WTC11 (cell line): ENCODE measurements around the gene RGS14. TPM values are rescaled to one million over a fixed set of nuclear protein-coding genes. Genes with fewer than 3 reads are reported as not detected.

ENCODE experiments used
- ATAC-seq: fragments of 200-7000 bp; cut with Tn5 transposase; 2 replicates; pipeline ENCODE4 v1.10.0; 2021; ENCODE audit warnings: mild to moderate bottlenecking, moderate library complexity
- CTCF ChIA-PET: fragments of 300-600 bp; sonication (Branson Sonifier 250); formaldehyde crosslinking; loops from one replicate; lab custom pipeline; 2021; ENCODE audit warnings: antibody characterized with exemption; lab: Charles Lee
- POLR2A ChIA-PET: fragments of 350-600 bp; sonication (Branson Sonifier 250); formaldehyde crosslinking; loops from one replicate; lab custom pipeline; 2021; ENCODE audit warnings: antibody characterized with exemption; lab: Charles Lee
- DNase-seq: peaks from one replicate; pipeline ENCODE4 v3.0.0; 2021; ENCODE audit warnings: low spot score
- H3K27ac Mint-ChIP-seq: 2 replicates; pipeline ENCODE4 v1.8.0; 2021; ENCODE audit warnings: mixed read lengths
- H3K27me3 Mint-ChIP-seq: 2 replicates; pipeline ENCODE4 v1.8.0; 2021; ENCODE audit warnings: low read depth, mild to moderate bottlenecking, moderate library complexity, mixed read lengths
- H3K36me3 Mint-ChIP-seq: 2 replicates; pipeline ENCODE4 v1.8.0; 2021; ENCODE audit warnings: mixed read lengths
- H3K4me1 Mint-ChIP-seq: 2 replicates; pipeline ENCODE4 v1.8.0; 2022; ENCODE audit warnings: mixed read lengths
- H3K4me3 Mint-ChIP-seq: 2 replicates; pipeline ENCODE4 v1.8.0; 2021; ENCODE audit warnings: mild to moderate bottlenecking, moderate library complexity, mixed read lengths
- H3K9me3 Mint-ChIP-seq: 2 replicates; pipeline ENCODE4 v1.8.0; 2021; ENCODE audit warnings: mixed read lengths
- ARID4B ChIP-seq: sonication (generic); formaldehyde crosslinking; IDR thresholded peaks from 2 replicates; pipeline ENCODE4 v1.8.0; 2023; ENCODE audit warnings: missing genetic modification reagents, mild to moderate bottlenecking, borderline replicate concordance
- FOXJ3 ChIP-seq: sonication (generic); formaldehyde crosslinking; IDR thresholded peaks from 2 replicates; pipeline ENCODE4 v1.9.0; 2021; ENCODE audit warnings: missing genetic modification reagents, mild to moderate bottlenecking, borderline replicate concordance
- IRF2 ChIP-seq: sonication (generic); formaldehyde crosslinking; IDR thresholded peaks from 2 replicates; pipeline ENCODE4 v1.8.0; 2022; ENCODE audit warnings: low read depth, missing genetic modification reagents, borderline replicate concordance
- JAZF1 ChIP-seq: fragments of 250-450 bp; sonication (Bioruptor Pico); IDR thresholded peaks from 2 replicates; pipeline ENCODE4 v1.9.0; 2021; ENCODE audit warnings: moderate library complexity, mild to moderate bottlenecking, inconsistent platforms
- NR1H2 ChIP-seq: sonication (generic); formaldehyde crosslinking; IDR thresholded peaks from 2 replicates; pipeline ENCODE4 v1.9.0; 2021; ENCODE audit warnings: mild to moderate bottlenecking, moderate library complexity, missing genetic modification reagents
- SMAD4 ChIP-seq: sonication (generic); formaldehyde crosslinking; IDR thresholded peaks from 2 replicates; pipeline ENCODE4 v1.8.0; 2022; ENCODE audit warnings: mild to moderate bottlenecking, missing genetic modification reagents
- SP1 ChIP-seq: sonication (generic); formaldehyde crosslinking; conservative IDR thresholded peaks from 2 replicates; pipeline ENCODE4 v1.8.1; 2022; ENCODE audit warnings: missing genetic modification reagents
- STAT6 ChIP-seq: sonication (generic); formaldehyde crosslinking; conservative IDR thresholded peaks from 2 replicates; pipeline ENCODE4 v1.8.1; 2023; ENCODE audit warnings: mild to moderate bottlenecking, low read depth, missing genetic modification reagents, moderate library complexity
- TEAD4 ChIP-seq: sonication (generic); formaldehyde crosslinking; IDR thresholded peaks from 2 replicates; pipeline ENCODE4 v1.8.0; 2022; ENCODE audit warnings: mild to moderate bottlenecking, missing genetic modification reagents
- USF1 ChIP-seq: sonication (generic); formaldehyde crosslinking; IDR thresholded peaks from 2 replicates; pipeline ENCODE4 v1.8.0; 2022; ENCODE audit warnings: mild to moderate bottlenecking, missing genetic modification reagents
- USF2 ChIP-seq: sonication (generic); formaldehyde crosslinking; IDR thresholded peaks from 2 replicates; pipeline ENCODE4 v1.8.1; 2023; ENCODE audit warnings: mild to moderate bottlenecking, missing genetic modification reagents, moderate library complexity
- ZBTB21 ChIP-seq: sonication (generic); formaldehyde crosslinking; IDR thresholded peaks from 2 replicates; pipeline ENCODE4 v1.8.1; 2023; ENCODE audit warnings: mild to moderate bottlenecking, missing genetic modification reagents, borderline replicate concordance
- ZNF317 ChIP-seq: sonication (generic); formaldehyde crosslinking; IDR thresholded peaks from 2 replicates; pipeline ENCODE4 v1.8.1; 2023; ENCODE audit warnings: low read depth, mild to moderate bottlenecking, moderate library complexity, missing genetic modification reagents, borderline replicate concordance
- ZNF532 ChIP-seq: fragments of 250-450 bp; sonication (Bioruptor Pico); IDR thresholded peaks from 2 replicates; pipeline ENCODE4 v1.9.0; 2021; ENCODE audit warnings: mild to moderate bottlenecking, borderline replicate concordance
- total RNA-seq: library from RNA; stranded (reverse); gene quantifications from 3 replicates; pipeline ENCODE4 v1.2.3, GENCODE V29; 2021

The RGS14 gene
- total RNA-seq, 1 experiment from 2014 or later, result 74.6 TPM

GRCh38 chr5:177388521-177389052 lies 30.9 kb downstream of the RGS14 start (continued):
- TF ChIP-seq ARID4B (CRISPR knock-in tag) (no peak), SP1 (CRISPR knock-in tag) (no peak), IRF2 (CRISPR knock-in tag) (no peak), TEAD4 (CRISPR knock-in tag) (no peak), STAT6 (CRISPR knock-in tag) (no peak), FOXJ3 (CRISPR knock-in tag) (no peak)
- TF ChIP-seq, all 79 proteins: peak for 0

GRCh38 chr5:177389241-177390169 lies 31.8 kb downstream of the RGS14 start:
- H3K27me3 Mint-ChIP-seq, result peaks cover 28% of the 10 kb centered on the region
- H3K4me1 Mint-ChIP-seq, result peaks cover 28% of the 10 kb centered on the region
- no peaks in the 10 kb centered on the region for H3K36me3 Mint-ChIP-seq
- ATAC-seq (peak; percentile 3; the same call in 1 of the 2 replicates), DNase-seq (no peak)
- ChIA-PET CTCF (interaction anchor here (1.0 to 9.6 kb wide), 18 partner anchors 10 to 113 kb away, joined by 4 to 216 read pairs (median 20); partner anchors contain the start of genes GRK6, MXD3, PDLIM7 and PFN3), POLR2A (interaction anchor here (1.7 to 2.1 kb wide), 4 partner anchors 13 to 65 kb away, joined by 5 to 8 read pairs (median 7); partner anchors contain the start of gene GRK6)
- no peak overlapping the region for H3K4me3 Mint-ChIP-seq
- no peaks in the 10 kb centered on the region for H3K9me3 Mint-ChIP-seq
- H3K27ac Mint-ChIP-seq, result no peak overlapping the region
- no peak for TF ChIP-seq ZBTB21 (CRISPR knock-in tag)

GRCh38 chr5:177390363-177391300 lies 32.9 kb downstream of the RGS14 start:
- Mint-ChIP-seq H3K27ac (no peak overlapping the region), H3K9me3 (no peaks in the 10 kb centered on the region), H3K27me3 (peaks cover 31% of the 10 kb centered on the region), H3K36me3 (no peaks in the 10 kb centered on the region), H3K4me3 (no peak overlapping the region), H3K4me1 (peaks cover 32% of the 10 kb centered on the region)
- ChIA-PET POLR2A (interaction anchor here (0.5 to 2.1 kb wide), 7 partner anchors 8 to 69 kb away, joined by 3 to 11 read pairs (median 6); partner anchors contain the start of gene GRK6), CTCF (interaction anchor here (0.6 to 9.6 kb wide), 44 partner anchors 8 to 303 kb away, joined by 3 to 216 read pairs (median 6); partner anchors contain the start of genes F12, FGFR4, GRK6 and LMAN2)
- DNase-seq, result peak; percentile 93
- peak; percentile 88 for ATAC-seq
- no peak for TF ChIP-seq SMAD4 (CRISPR knock-in tag)
- peak; percentile 81 for TF ChIP-seq USF2 (CRISPR knock-in tag)
- TF ChIP-seq NR1H2 (CRISPR knock-in tag), result no peak
- TF ChIP-seq ZNF532 (CRISPR knock-in tag), result no peak
- peak; percentile 58 for TF ChIP-seq SP1 (CRISPR knock-in tag)
- TF ChIP-seq JAZF1 (CRISPR knock-in tag), result no peak
- no peak for TF ChIP-seq ZNF317
- TF ChIP-seq USF1 (CRISPR knock-in tag), result peak; percentile 86
